Panc1 (cell line): Measurements from ENCODE around the gene NCOR2.

Experiments
- CTCF ChIP-seq: fragments of 450-650 bp; IDR thresholded peaks from 2 replicates; pipeline ENCODE4 v1.5.1; 2017; ENCODE audit warnings: mild to moderate bottlenecking
- TCF7L2 ChIP-seq: IDR thresholded peaks from 2 replicates; pipeline ENCODE4 v1.6.1; 2011; ENCODE audit warnings: mild to moderate bottlenecking, low read depth, low read length, inconsistent platforms

GRCh38 chr12:124520907-124521306, 46.5 kb downstream of the NCOR2 start:
- TF ChIP-seq CTCF (no peak), TCF7L2 (no peak)
